Stimulated activated CD4-positive, alpha-beta T cell treated with anti-CD3 and anti-CD28 coated beads, TNF-alpha, amount 100 ng/mL, for 1 hour (primary cell): Measurements from ENCODE around the gene C12orf50.
"Not testable (repeated sequence)": the region's sequence is repeated elsewhere in the genome, so short reads cannot be mapped to it uniquely, and the experiment has no call there.

ENCODE experiments used
- DNase-seq, 3 donors: peaks; one replicate each; pipeline ENCODE4 v3.0.0-alpha.2; 2020; ENCODE audit warnings: low read depth in 3 of 3, low spot score in 1 of 3

The C12orf50 gene

DNA sequence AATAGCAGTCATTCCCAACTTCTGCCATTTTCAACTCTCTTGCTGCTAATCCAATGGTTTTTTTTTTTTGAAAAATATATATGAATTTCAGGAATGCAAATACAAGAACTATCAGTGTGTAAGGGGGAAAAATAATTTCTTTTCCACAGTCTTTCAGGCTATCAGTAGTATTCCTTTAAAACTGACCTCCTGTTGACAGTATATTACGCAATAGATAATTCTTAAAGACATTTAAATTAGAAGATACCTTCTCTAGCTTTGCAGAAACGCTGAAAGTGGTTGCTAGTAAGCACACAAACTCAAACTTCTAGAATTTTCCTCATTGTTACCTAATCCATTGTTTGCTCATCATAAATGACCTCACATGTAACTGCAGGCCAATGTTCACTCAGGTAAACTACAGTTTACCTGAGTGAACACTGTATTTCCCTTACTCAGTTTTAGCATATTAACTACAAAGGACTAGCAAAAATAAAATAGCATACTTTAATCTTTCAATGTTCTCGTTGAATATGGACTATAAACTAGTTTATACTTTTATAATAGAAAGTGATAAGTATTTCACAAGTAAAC, at the start of gene C12orf50:
C12orf50 (minus strand) TSS at position 309 of the 573 bp plus-strand sequence. CDS start 2,439 bp downstream, outside the sequence.
- DNase-seq, result no peak

DNA sequence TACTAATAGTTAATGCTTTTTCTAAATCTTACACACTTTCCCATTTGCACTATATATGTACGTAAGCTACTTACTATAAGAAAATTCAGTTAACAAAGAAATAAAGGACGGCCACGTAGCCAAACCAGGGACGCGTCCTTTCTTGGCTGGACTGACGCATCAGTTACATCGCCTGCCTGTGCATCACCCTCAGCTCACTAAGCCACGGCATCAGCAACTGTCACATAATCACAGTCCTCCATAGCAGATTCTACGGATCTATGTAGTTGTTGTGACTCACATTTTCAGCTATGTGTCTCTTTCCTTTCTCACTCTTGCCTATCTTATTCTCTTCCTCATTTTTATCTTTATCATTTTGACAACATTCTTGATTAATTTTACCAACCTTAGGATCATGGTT, 38.1 kb upstream of the C12orf50 start:
- DNase-seq, result no peak

DNA sequence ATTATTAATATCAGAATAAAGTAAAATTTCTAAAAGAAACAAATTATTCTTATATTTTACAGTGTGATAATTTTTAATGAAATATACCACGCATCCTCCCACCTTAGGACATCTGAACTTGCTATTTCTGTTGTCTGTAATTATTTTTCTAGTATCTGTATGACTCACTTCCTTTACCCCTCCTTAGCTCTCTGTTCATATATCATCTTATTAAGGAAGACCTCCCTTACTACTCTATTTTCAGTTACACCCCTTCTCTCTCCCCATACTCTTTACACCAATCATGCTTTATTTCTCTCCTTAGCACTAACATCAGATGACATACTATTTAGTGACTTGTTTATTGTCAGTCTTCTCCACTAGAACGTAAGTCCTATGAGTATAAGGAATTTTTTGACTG, 34.2 kb upstream of the C12orf50 start:
- no peak for DNase-seq

DNA sequence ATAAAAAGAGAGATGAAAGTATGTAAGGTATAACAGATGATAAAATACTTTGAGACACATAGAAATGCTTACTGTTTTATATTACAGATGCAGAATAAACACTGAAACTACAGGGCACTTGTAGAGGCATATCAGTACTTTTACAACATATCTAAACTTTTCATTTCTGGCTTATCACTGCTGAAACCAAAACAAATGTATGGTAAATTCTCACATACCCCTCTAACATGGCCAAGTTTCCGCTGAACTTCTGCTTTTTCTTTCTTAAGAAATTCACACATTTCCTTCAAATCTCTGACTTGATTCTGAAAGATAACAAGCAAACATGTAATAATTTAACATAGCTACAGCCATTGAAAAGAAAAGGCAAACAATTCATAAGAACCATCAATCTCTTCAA, 33.3 kb upstream of the C12orf50 start:
- DNase-seq, result no peak

DNA sequence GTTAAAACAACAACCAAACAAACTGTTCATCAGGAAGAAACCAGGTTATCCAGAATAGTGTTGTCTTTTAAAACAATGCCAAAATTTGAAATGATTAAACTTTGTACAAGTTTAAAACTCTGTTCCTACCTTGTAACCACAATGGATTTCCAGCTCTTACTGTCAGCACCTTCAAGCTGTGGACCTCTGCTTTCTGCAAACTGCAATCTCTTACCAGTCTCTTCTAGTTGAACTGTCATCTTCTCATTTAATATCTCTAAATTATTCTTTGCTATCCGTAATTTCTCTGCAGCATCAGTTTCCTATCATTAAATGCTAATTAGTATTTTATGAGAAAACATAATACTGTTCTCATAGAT, 29.5 kb upstream of the C12orf50 start:
- no peak for DNase-seq

DNA sequence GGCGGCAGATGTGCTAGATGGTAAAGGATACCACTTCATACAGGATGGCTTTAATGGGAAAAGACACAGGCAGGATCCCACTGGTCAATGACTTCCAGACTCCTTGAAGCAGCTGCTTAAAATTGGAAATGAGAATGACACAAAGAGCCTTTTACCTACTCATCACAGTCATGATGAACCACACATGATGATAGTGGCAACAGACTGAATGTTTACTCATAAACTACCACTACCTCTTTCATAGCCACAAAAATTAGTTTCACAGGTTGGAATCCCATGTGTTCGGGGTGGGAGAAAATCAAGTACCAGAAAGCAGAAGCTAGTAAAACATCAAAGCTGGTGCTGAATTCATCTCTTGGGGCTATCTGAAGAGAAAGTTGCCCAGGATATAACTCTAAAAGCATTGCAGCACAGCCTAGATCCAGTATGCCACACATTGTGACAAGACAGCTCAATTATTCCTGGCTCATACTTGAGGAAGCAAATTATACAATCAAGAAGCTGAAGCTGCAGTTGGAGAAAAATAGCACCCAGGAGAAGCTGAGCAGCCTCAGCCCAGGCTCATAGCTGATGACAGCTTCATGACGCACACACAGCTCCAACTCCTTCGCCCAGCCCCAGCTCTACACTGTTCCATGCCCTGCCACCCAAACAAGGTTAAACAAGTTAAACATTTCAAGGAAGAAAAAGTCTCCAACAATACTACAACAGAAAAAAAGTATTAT, 29.0 kb upstream of the C12orf50 start:
- DNase-seq, result no peak

DNA sequence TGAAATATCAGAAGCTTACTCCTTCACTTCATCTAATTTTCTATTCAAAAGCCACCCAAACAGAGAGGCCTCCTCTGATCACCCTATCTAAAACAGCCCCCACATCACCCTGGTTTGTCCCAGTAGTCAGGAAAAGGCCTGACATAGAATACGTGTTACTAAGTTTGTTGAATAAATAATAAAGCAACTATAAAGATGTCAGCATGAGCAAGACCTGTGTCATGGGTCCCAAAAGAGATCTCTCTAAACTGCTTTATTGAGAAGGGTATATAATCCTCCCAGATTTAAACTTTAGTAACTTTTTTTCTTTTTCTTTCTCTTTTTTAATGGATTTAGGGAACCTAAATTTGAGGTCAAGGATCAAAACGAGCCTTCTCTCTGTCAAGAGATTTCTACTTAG, 27.4 kb upstream of the C12orf50 start:
- no peak for DNase-seq

- no peak for DNase-seq
Observed at GRCh38 chr12:88052686-88053085, 23.5 kb upstream of the C12orf50 start.

DNA sequence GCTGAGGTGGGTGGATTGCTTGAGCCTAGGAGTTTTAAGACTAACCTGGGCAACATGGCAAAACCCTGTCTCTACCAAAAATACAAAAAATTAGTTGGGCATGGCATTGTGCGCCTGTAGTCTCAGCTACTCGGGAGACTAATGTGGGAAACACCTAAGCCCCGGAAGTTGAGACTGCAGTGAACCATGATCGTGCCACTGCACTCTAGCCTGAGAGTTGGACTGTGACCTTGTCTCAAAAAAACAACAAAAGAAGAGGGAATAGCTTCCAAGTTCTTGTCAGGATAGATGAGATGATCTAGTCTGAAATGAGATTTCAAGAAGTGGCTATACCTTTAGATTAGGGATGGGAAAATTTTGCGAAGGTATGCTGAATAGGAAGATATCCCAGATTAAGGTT, 14.8 kb upstream of the C12orf50 start:
- no peak for DNase-seq

DNA sequence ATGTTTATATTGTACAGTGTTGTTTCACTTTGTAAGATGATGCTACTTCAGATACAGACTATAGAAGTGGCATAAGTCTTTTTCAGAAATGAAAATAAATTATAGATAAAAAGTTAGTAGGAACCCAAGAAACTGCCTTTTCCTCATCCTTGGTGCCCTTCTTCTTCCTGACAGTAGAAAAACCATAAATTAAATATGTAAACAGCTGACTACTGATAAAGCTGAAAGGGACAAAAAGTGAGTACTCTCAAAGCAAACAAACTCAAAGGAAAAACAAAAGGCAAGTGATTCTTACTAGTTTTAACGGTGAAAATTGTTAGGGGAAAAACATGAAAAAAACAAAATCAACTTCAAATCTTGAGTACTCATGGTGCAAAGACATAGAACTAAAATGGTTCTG, 8.6 kb upstream of the C12orf50 start:
- DNase-seq, result no peak

DNA sequence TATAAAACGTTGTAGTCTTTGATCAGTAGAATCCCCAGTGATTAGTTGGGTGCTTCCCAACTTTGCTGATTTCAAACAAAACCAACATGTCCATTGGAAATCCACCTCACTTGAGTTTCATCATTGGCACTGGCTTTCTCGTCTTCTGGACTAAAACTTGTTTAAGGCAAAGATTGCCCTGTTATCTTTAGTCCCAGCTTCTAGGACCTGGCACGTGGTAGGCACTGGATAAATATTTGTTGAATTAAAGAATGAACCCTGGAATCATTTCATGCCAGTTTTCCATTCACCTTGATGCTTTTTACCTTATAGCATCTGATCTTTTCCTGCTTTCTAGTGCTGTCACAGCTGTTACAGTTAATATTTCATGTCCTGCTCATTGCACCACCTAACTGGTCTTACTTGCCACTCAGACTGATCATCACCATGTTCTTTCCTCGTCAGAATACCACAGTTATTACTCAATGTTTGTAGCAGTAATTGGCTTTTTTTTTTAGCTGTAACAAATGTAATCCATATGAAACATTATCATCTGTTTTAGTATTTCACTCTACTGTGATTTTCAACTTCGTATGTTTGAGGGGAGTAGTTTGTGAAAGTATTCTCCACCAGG, 7.3 kb upstream of the C12orf50 start:
- no peak for DNase-seq

GRCh38 chr12:88035907-88036289, 6.7 kb upstream of the C12orf50 start:
- DNase-seq, result no peak

GRCh38 chr12:88035271-88035906, 6.2 kb upstream of the C12orf50 start:
- peak; percentile 49 to 80 (median 64) for DNase-seq

GRCh38 chr12:88031161-88031560, 2.0 kb upstream of the C12orf50 start:
- DNase-seq, result not testable (repeated sequence)

GRCh38 chr12:88026196-88026595, 3.0 kb downstream of the C12orf50 start:
- DNase-seq, result no peak

DNA sequence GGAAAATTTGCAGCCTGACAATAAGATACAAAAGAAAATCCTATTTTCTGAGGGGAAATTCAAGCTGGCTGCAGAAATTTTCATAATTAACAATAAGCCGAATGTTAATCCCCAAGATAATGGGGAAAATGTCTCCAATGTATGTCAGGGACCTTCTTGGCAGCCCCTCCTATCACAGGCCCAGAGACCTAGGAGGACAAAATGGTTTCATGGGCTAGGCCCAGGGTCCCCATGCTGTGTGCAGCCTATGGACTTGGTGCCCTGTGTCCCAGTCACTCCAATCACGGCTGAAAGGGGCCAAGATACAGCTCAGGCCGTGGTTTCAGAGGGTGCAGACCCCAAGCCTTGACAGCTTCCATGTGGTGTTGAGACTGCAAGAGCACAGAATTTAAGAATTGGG, 11.2 kb downstream of the C12orf50 start:
- DNase-seq, result no peak

GRCh38 chr12:88015825-88016224, 13.4 kb downstream of the C12orf50 start:
- no peak for DNase-seq

DNA sequence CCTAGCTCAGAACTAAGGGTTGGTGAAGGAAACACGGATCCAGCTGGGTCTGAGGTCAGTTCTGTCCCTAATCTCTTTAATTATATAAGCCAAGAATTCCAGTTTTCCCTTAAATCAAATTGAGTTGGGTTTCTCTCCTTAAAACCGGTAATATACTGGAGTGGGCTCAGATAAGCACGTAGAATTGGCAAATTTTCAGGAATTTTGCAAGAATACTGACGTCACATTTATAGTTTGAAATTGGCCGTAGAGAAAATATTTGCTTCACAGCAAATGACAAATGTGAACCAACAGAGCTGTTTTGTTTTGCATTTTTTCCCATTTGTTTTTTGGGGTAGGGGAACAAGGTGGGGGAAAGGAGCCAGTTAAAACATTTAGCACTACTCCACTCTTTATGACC, 17.4 kb downstream of the C12orf50 start:
- no peak for DNase-seq

DNA sequence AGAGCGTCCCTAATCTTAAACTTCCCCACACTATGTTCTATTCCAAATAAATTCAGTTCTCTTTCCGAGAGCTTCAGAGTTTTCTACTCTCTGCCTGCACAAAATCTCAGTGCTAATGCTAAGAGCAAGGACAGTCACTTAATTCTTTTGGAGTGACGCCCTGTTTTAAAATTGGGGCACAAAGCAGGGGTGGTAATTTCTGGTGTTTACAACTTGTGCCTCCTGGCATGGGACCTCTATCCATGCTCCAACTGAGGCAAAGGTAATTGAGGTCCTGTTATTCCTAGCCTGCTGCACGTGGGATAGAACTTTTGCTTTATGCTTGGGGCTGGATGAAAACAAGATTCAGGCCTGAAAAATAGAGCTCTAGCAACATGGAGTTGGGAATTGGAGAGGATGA, 22.9 kb downstream of the C12orf50 start:
- no peak for DNase-seq

DNA sequence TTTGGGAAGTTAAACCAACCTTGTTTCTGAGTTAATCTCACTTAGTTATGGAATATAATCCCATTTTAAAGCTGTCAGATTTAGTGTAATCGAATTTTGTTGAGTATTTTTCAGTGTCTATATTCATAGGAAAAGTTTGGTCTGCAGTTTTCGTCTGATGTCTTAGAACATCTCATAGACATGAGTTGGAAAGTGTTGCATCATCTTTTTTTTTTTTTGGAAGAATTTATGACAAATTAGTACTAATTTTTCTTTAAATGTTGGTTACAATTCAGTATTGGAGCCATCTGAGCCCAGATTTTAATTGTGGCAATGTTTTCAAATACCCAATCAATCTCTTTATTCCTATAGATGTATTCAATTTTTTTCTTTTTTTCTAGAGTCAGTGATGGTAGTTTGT, 27.9 kb downstream of the C12orf50 start:
- no peak for DNase-seq

DNA sequence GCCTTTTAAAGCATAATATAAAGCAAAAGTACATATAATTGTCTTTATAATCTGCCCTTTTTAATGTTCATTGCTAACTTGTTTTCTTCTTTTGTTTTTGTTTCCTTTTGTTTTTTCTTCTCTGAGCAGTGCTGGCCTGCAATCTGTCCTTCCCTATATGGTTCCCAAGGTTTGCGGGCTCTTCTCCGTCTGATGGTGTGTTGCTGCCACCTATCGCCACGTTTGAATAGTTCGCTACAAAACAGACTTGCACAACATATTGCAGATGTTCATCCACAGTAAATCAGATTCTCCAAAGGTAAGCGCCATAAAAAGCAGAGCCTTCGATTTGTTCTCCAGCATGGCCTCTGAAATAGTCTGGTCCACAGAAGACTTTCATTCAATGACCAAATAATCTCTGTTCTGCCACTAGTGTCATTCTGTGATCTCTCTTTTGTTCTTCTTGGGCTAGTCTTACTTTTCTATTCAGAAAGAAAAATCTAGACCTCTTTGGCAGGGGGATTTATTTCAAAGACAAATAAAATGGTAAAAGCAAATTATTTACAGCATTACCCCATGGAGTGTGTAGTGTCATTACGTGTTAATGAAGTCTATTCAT, 33.5 kb downstream of the C12orf50 start:
- peak in 1 of 3 donors; percentile 2 for DNase-seq

DNA sequence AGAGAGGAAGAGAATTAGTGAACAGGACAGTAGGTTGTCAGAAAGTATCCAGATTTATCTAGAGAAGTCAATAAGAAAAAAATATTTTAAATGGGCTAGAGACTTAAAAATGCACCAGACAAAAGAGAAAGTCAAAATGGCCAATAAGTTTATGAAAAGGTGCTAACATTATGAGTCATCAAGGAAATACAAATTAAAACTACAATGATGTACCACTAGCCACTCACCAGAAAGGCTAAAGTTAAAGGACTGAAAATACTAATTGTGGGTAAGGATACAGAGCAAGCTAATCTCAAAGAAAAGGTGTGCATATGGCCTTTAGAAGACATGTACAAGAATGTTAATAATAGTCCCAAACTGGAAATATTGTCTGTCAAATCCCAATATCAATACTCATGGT, 37.7 kb downstream of the C12orf50 start:
- no peak for DNase-seq
